ENCODE measurements around the gene COQ8A. TPM values are rescaled to one million over a fixed set of nuclear protein-coding genes. Genes with fewer than 3 reads are reported as not detected.

Gene COQ8A
- total and polyA plus RNA-seq, 10 of the 15 experiments (the other 5 are each of a cell fraction or from before 2014, with no cell fraction given): 0.72 to 24.8 (median 12.1) TPM

- Histone ChIP-seq H3K9me3 (replicated peaks; ENCODE audit: control insufficient read depth, insufficient read depth, low read length) (peaks cover 8% of the 10 kb centered on the region; the same call in 2 of the 3 replicates), H4K20me1 (ENCODE audit: control insufficient read depth, insufficient read depth) (no peaks in the 10 kb centered on the region), H3K4me3 (no peak overlapping the region), H3K4me1 (ENCODE audit: control insufficient read depth, insufficient read depth, low read length) (peaks cover 5% of the 10 kb centered on the region; the same call in 1 of the 2 replicates), H2AFZ (ENCODE audit: control insufficient read depth, low read depth, low read length) (no peak overlapping the region), H3K9ac (ENCODE audit: control insufficient read depth, insufficient read depth, low read length) (no peak overlapping the region), H3K79me2 (ENCODE audit: control insufficient read depth, insufficient read depth, low read length) (no peaks in the 10 kb centered on the region), H3K36me3 (ENCODE audit: control insufficient read depth in 2 of 2, insufficient read depth in 2 of 2, low read length in 1 of 2) (no peaks in the 10 kb centered on the region), H3K4me2 (ENCODE audit: control insufficient read depth, insufficient read depth) (no peak overlapping the region), H3K27me3 (replicated peaks in 1 of 2; ENCODE audit: control insufficient read depth in 2 of 2, insufficient read depth in 2 of 2, low read length in 1 of 2) (no peaks in the 10 kb centered on the region), H3K27ac (ENCODE audit: control insufficient read depth, insufficient read depth) (no peak overlapping the region)
- FAIRE-seq: no peak
- no peak for DNase-seq (ENCODE audit: low read depth, low spot score)
- ChIA-PET CTCF (no interaction called here), SMC1A (ENCODE audit: uncharacterized antibody, unreplicated experiment) (no interaction called here), RAD21 (ENCODE audit: unreplicated experiment) (no interaction called here), POLR2A (no interaction called here)
- intact Hi-C loops (cut with micrococcal nuclease; ENCODE audit: unreplicated experiment) (no loop called here), in situ Hi-C loops (cut with MboI) (no loop called here)
- 48% methylated on average over 3 of the region's 3 CpGs for WGBS (ENCODE audit: insufficient coverage, insufficient replicate concordance, low lambda C conversion rate, missing lambda C conversion rate)
- BruUV-seq (replicated peaks): no TSS peak
- ATAC-seq: no peak
- TF ChIP-seq MLLT1 (IDR thresholded peaks at IDR 0.05) (no peak), WRNIP1 (IDR thresholded peaks at IDR 0.05; ENCODE audit: borderline replicate concordance, low read depth, low read length) (no peak), SKIL (IDR thresholded peaks at IDR 0.05; ENCODE audit: low read depth, poor library complexity, severe bottlenecking) (no peak), CHD1 (IDR thresholded peaks at IDR 0.05; ENCODE audit: low read depth, low read length) (no peak), ZBTB4 (CRISPR knock-in tag; IDR thresholded peaks at IDR 0.05) (no peak), NFYA (IDR thresholded peaks at IDR 0.05; ENCODE audit: borderline replicate concordance, low read depth, low read length) (no peak), LARP7 (IDR thresholded peaks at IDR 0.05) (no peak), ZNF207 (IDR thresholded peaks at IDR 0.05; ENCODE audit: borderline replicate concordance) (no peak), ZNF217 (IDR thresholded peaks at IDR 0.05) (no peak), MTA3 (IDR thresholded peaks at IDR 0.05; ENCODE audit: borderline replicate concordance, low read length) (no peak), EZH2 (IDR thresholded peaks at IDR 0.05; ENCODE audit: borderline replicate concordance, control insufficient read depth, low read depth, low read length) (no peak), ZBTB11 (CRISPR knock-in tag; IDR thresholded peaks at IDR 0.05) (no peak)
Observed at GRCh38 chr1:226934483-226935237, 5.4 kb upstream of the COQ8A start.

Measured in GM12878 (cell line).